Ascending aorta (tissue), 2 donors: ENCODE results near the gene GMEB2. TPM values are rescaled to one million over a fixed set of nuclear protein-coding genes. Genes with fewer than 3 reads are reported as not detected.

ENCODE experiments used
- DNase-seq, 2 donors: peaks; one replicate each; pipeline ENCODE4 v3.0.0-alpha.2; 2019; ENCODE audit warnings: low spot score in 2 of 2
- H3K27ac ChIP-seq, 2 donors: fragments of 200-600 bp; sonication (generic); one replicate each; pipeline ENCODE4 v1.5.1; 2016 to 2017; ENCODE audit warnings: mild to moderate bottlenecking in 1 of 2
- H3K27me3 ChIP-seq: fragments of 200-600 bp; sonication (generic); one replicate; pipeline ENCODE4 v1.5.1; 2017
- H3K36me3 ChIP-seq, 2 donors: fragments of 200-600 bp; sonication (generic); one replicate each; pipeline ENCODE4 v1.5.1; 2016
- H3K4me1 ChIP-seq, 2 donors: fragments of 200-600 bp; sonication (generic); one replicate each; pipeline ENCODE4 v1.5.1; 2016 to 2017; ENCODE audit warnings: mild to moderate bottlenecking in 1 of 2
- H3K4me3 ChIP-seq, 2 donors: fragments of 200-600 bp; sonication (generic); one replicate each; pipeline ENCODE4 v1.5.1; 2016 to 2017; ENCODE audit warnings: mild to moderate bottlenecking in 1 of 2
- H3K9me3 ChIP-seq, 2 donors: fragments of 200-600 bp; sonication (generic); one replicate each; pipeline ENCODE4 v1.5.1; 2016
- CTCF ChIP-seq, 3 experiments: fragments of 200-600 bp in 2 of 3; fragments of 450-650 bp in 1 of 3; sonication (generic) in 2 of 3; IDR thresholded peaks; one replicate each; pipeline ENCODE4 v1.5.1; 2016 to 2019; ENCODE audit warnings: antibody characterized with exemption in 3 of 3, mild to moderate bottlenecking in 1 of 3, moderate library complexity in 1 of 3
- intact Hi-C: fragments of 100-400 bp; cut with DNase I; formaldehyde crosslinking; loops from one replicate; pipeline ENCODE4 v1.15.1; 2023
- total RNA-seq: library from RNA; depleted of rRNA; stranded (reverse); fragments of >200 nt; gene quantifications from one replicate; pipeline ENCODE4 v1.1.0, GENCODE V29; 2016

Gene GMEB2
- total RNA-seq, 1 donor from 2014 or later = 14.0 TPM

- no peak overlapping the region for H3K27ac ChIP-seq
- H3K9me3 ChIP-seq = no peaks in the 10 kb centered on the region
- no peak for TF ChIP-seq CTCF (IDR thresholded peaks at IDR 0.05)
- H3K4me3 ChIP-seq = no peak overlapping the region
- no peaks in the 10 kb centered on the region for H3K36me3 ChIP-seq
- peaks cover 0 to 2% of the 10 kb centered on the region in 2 donors for H3K4me1 ChIP-seq
- peaks cover 5% of the 10 kb centered on the region for H3K27me3 ChIP-seq
- no peak for DNase-seq
- intact Hi-C loops = no loop called here
Observed at GRCh38 chr20:63541371-63541770, 85.5 kb downstream of the GMEB2 start.

GRCh38 chr20:63540417-63541186 lies 86.3 kb downstream of the GMEB2 start:
- TF ChIP-seq CTCF (IDR thresholded peaks at IDR 0.05) = no peak
- Histone ChIP-seq H3K27ac (no peak overlapping the region), H3K4me1 (peaks cover 0 to 2% of the 10 kb centered on the region in 2 donors), H3K4me3 (no peak overlapping the region), H3K9me3 (no peaks in the 10 kb centered on the region), H3K27me3 (peaks cover 8% of the 10 kb centered on the region), H3K36me3 (no peaks in the 10 kb centered on the region)
- no peak for DNase-seq
- intact Hi-C loops = no loop called here

GRCh38 chr20:63539441-63540370 lies 87.2 kb downstream of the GMEB2 start:
- intact Hi-C loops = loop anchor here (2.0 kb wide), 1 partner anchor 325 kb away; the partner anchor contains the start of gene TPD52L2
- no peaks in the 10 kb centered on the region for H3K36me3 ChIP-seq
- H3K27ac ChIP-seq = no peak overlapping the region
- no peak for TF ChIP-seq CTCF (IDR thresholded peaks at IDR 0.05)
- no peak overlapping the region for H3K4me3 ChIP-seq
- no peaks in the 10 kb centered on the region for H3K9me3 ChIP-seq
- DNase-seq = no peak
- H3K27me3 ChIP-seq = peaks cover 8% of the 10 kb centered on the region
- H3K4me1 ChIP-seq = peaks cover 0 to 2% of the 10 kb centered on the region in 2 donors

GRCh38 chr20:63539092-63539430 lies 87.8 kb downstream of the GMEB2 start:
- intact Hi-C loops = loop anchor here (2.0 kb wide), 1 partner anchor 326 kb away; the partner anchor contains the start of gene TPD52L2
- TF ChIP-seq CTCF (IDR thresholded peaks at IDR 0.05) = no peak
- Histone ChIP-seq H3K4me3 (no peak overlapping the region), H3K4me1 (peaks cover 0 to 2% of the 10 kb centered on the region in 2 donors), H3K9me3 (no peaks in the 10 kb centered on the region), H3K36me3 (no peaks in the 10 kb centered on the region), H3K27ac (no peak overlapping the region), H3K27me3 (peaks cover 8% of the 10 kb centered on the region)
- DNase-seq = no peak

GRCh38 chr20:63538204-63539091 lies 88.5 kb downstream of the GMEB2 start:
- peaks cover 8% of the 10 kb centered on the region for H3K27me3 ChIP-seq
- no peak overlapping the region for H3K27ac ChIP-seq
- no peaks in the 10 kb centered on the region for H3K36me3 ChIP-seq
- H3K9me3 ChIP-seq = no peaks in the 10 kb centered on the region
- TF ChIP-seq CTCF (IDR thresholded peaks at IDR 0.05) = no peak
- H3K4me3 ChIP-seq = peak overlapping the region in 1 of 2 donors; percentile 32
- H3K4me1 ChIP-seq = peaks cover 0 to 2% of the 10 kb centered on the region in 2 donors
- DNase-seq = no peak
- intact Hi-C loops = loop anchor here (1.0 to 2.0 kb wide), 2 partner anchors 326 to 435 kb away; partner anchors contain the start of gene TPD52L2
